ENCODE data around the gene PSMD1.

The PSMD1 gene

GRCh38 chr2:231189571-231190495 is 133.2 kb downstream of the PSMD1 start:
- TF ChIP-seq CTCF (conservative IDR thresholded peaks at IDR 0.05; ENCODE audit: low read depth, low read length), result no peak
- Histone ChIP-seq H2AFZ (ENCODE audit: low read depth) (no peak overlapping the region), H4K20me1 (ENCODE audit: insufficient read depth) (no peaks in the 10 kb centered on the region), H3K27ac (no peak overlapping the region), H3K36me3 (ENCODE audit: insufficient read depth) (no peaks in the 10 kb centered on the region), H3K27me3 (ENCODE audit: insufficient read depth, low read depth) (0 out of 2 replicates have a peak, but pooled peaks cover 3% of the 10 kb centered on the region), H3K4me2 (no peak overlapping the region), H3K4me1 (ENCODE audit: low read depth, poor library complexity, severe bottlenecking) (no peaks in the 10 kb centered on the region), H3K4me3 (IDR thresholded peaks at IDR 0.05; ENCODE audit: insufficient read depth, low read depth, low read length) (no peak overlapping the region), H3K79me2 (ENCODE audit: insufficient read depth, low read depth) (no peaks in the 10 kb centered on the region), H3K9ac (no peak overlapping the region)

DNA sequence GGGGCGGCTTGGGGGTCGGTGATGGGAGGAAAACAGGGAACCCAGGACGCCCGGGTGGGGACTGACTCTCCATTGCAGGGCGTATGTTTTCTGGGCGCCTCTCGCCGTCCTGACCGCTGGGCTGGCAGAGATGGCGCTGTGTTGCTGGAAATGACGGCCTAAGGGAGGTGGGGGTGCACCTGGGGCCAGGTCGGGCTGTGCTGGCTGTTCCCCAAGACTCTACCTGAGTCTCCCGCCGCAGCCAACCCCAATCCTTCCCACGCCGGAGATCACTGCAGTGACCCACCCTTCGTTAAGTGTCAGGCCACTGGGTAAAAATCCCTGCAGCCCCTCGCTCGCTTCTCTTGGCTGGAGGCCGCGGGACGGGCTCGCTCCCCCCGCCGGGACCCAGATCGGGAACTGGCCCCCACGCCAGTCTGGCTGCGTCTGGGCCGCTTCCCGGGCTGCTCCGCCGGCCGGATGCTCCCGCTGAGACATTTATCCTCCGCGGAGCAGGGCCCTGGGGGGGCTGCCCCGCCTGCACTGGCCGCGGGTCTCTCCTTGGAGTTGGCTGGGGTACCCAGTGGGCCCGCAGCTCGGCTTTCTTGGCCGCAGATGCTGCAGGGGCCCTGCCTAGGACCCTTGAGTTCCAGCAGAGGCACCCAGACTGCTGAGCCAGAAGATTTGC is 134.0 kb downstream of the PSMD1 start:
- Histone ChIP-seq H3K9ac (no peak overlapping the region), H3K79me2 (ENCODE audit: insufficient read depth, low read depth) (no peaks in the 10 kb centered on the region), H3K27ac (no peak overlapping the region), H3K4me3 (IDR thresholded peaks at IDR 0.05; ENCODE audit: insufficient read depth, low read depth, low read length) (no peak overlapping the region), H3K36me3 (ENCODE audit: insufficient read depth) (no peaks in the 10 kb centered on the region), H3K4me1 (ENCODE audit: low read depth, poor library complexity, severe bottlenecking) (no peaks in the 10 kb centered on the region), H2AFZ (ENCODE audit: low read depth) (no peak overlapping the region), H4K20me1 (ENCODE audit: insufficient read depth) (no peaks in the 10 kb centered on the region), H3K27me3 (ENCODE audit: insufficient read depth, low read depth) (0 out of 2 replicates have a peak, but pooled peaks cover 3% of the 10 kb centered on the region), H3K4me2 (no peak overlapping the region)
- no peak for TF ChIP-seq CTCF (conservative IDR thresholded peaks at IDR 0.05; ENCODE audit: low read depth, low read length)

DNA sequence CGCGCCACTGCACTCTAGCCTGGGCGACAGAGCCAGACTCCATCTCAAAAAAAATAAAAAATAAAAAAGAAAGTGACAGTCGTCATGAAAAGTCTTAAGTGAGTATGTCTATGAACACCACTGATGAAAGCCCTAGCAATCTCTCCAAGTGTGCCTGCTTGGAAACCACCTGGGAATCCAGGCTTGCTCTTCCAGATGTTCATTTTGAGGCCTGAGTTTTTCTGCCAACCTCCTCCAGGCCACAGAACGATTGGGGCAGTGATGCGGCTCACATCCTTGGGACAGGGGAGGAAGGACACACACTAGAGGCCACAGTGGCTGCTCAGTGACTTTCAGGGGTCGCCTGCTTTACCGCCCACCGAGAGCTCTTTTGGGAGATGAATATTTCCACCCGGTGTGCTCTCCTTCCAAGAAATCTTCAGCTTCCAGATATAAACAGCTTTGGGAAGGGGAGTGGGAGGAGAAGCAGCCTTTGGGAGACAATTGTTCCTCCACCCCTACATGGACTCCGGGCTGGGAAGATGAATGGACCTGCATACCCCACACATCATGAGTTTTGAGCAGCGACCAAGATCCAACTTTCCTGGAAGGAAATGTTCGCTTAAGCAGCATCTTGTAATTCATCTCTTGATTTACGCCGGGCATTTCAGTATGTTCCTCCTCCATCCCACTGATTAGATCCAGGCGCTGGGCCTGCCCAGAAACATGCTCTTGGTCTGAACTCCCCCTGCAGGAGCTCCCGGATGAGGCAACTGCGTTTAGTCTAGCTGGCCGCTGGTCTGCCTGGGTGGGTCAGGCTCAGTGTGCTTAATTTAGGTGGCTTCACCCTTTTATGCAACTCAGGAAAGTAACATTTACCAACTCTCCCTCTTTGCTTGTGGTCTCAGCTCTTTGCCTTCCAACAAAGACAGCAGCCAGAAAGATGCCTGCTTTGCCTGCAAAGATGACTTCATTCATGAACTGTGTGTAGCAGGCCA is 135.5 kb downstream of the PSMD1 start:
- H3K4me2 ChIP-seq, result no peak overlapping the region
- no peaks in the 10 kb centered on the region for H4K20me1 ChIP-seq (ENCODE audit: insufficient read depth)
- H3K36me3 ChIP-seq (ENCODE audit: insufficient read depth), result no peaks in the 10 kb centered on the region
- no peaks in the 10 kb centered on the region for H3K4me1 ChIP-seq (ENCODE audit: low read depth, poor library complexity, severe bottlenecking)
- H3K79me2 ChIP-seq (ENCODE audit: insufficient read depth, low read depth), result no peaks in the 10 kb centered on the region
- no peak overlapping the region for H3K4me3 ChIP-seq (IDR thresholded peaks at IDR 0.05; ENCODE audit: insufficient read depth, low read depth, low read length)
- no peak overlapping the region for H3K27ac ChIP-seq
- TF ChIP-seq CTCF (conservative IDR thresholded peaks at IDR 0.05; ENCODE audit: low read depth, low read length), result no peak
- 0 out of 2 replicates have a peak, but pooled peaks cover 3% of the 10 kb centered on the region for H3K27me3 ChIP-seq (ENCODE audit: insufficient read depth, low read depth)
- no peak overlapping the region for H2AFZ ChIP-seq (ENCODE audit: low read depth)
- no peak overlapping the region for H3K9ac ChIP-seq

DNA sequence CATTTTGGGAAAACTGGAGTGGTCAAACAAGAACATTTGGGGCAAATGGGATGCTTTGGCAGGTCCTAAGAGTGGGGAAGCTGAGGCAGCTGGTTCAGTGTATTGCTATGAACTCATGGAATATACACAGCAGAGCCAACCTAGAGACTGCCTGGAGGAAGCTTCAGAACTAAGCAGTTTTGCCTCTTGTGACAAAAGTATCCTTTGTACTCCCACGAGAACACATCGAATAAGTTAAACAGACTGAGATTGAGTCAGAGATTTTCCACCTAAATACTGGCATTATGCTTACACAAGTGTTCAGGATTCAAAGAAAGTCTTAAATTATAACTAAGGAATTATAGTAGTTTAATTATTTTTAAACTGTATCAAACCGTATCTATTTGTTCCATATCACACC is 136.5 kb downstream of the PSMD1 start:
- H3K4me1 ChIP-seq (ENCODE audit: low read depth, poor library complexity, severe bottlenecking), result peaks cover 4% of the 10 kb centered on the region
- H3K36me3 ChIP-seq (ENCODE audit: insufficient read depth), result no peaks in the 10 kb centered on the region
- H4K20me1 ChIP-seq (ENCODE audit: insufficient read depth), result no peaks in the 10 kb centered on the region
- H3K79me2 ChIP-seq (ENCODE audit: insufficient read depth, low read depth), result no peaks in the 10 kb centered on the region
- H3K27me3 ChIP-seq (ENCODE audit: insufficient read depth, low read depth), result 0 out of 2 replicates have a peak, but pooled peaks cover 3% of the 10 kb centered on the region
- H3K4me2 ChIP-seq, result no peak overlapping the region
- no peak overlapping the region for H2AFZ ChIP-seq (ENCODE audit: low read depth)
- H3K9ac ChIP-seq, result no peak overlapping the region
- no peak overlapping the region for H3K27ac ChIP-seq
- H3K4me3 ChIP-seq (IDR thresholded peaks at IDR 0.05; ENCODE audit: insufficient read depth, low read depth, low read length), result no peak overlapping the region
- no peak for TF ChIP-seq CTCF (conservative IDR thresholded peaks at IDR 0.05; ENCODE audit: low read depth, low read length)

Measured in KMS-11 (cell line).